Myocyte (in vitro differentiated cells): ENCODE data around the gene RSPH10B2. TPM values are rescaled to one million over a fixed set of nuclear protein-coding genes. Genes with fewer than 3 reads are reported as not detected.
"Not testable (repeated sequence)": the region's sequence is repeated elsewhere in the genome, so short reads cannot be mapped to it uniquely, and the experiment has no call there.

ENCODE experiments used
- DNase-seq: peaks from one replicate; pipeline ENCODE4 v3.0.0-alpha.2; 2012; ENCODE audit warnings: low read depth
- total RNA-seq: library from RNA; depleted of rRNA; stranded (reverse); fragments of >200 nt; gene quantifications from 2 replicates; pipeline ENCODE4 v1.2.3, GENCODE V29; 2014

Gene RSPH10B2
- total RNA-seq, 1 donor from 2014 or later, result 0.29 TPM

DNA sequence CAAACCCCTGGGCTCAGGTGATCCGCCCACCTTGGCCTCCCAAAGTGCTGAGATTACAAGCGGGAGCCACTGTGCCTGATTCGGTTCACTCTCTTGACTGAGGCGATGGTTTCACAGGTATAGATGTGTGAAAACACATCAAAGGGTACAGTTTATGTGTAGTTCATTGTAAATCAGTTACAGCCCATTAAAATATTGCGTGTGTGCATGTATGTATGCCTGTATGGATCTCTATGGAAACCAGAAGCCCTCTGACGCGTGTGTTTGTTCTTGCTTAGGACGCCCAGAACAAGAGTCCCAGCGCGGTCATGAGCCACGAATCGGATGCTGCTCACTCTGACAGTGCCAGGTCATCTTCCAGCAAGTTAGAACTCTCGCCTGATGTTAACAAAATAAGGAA lies 35.5 kb downstream of the RSPH10B2 start:
- DNase-seq, result not testable (repeated sequence)

DNA sequence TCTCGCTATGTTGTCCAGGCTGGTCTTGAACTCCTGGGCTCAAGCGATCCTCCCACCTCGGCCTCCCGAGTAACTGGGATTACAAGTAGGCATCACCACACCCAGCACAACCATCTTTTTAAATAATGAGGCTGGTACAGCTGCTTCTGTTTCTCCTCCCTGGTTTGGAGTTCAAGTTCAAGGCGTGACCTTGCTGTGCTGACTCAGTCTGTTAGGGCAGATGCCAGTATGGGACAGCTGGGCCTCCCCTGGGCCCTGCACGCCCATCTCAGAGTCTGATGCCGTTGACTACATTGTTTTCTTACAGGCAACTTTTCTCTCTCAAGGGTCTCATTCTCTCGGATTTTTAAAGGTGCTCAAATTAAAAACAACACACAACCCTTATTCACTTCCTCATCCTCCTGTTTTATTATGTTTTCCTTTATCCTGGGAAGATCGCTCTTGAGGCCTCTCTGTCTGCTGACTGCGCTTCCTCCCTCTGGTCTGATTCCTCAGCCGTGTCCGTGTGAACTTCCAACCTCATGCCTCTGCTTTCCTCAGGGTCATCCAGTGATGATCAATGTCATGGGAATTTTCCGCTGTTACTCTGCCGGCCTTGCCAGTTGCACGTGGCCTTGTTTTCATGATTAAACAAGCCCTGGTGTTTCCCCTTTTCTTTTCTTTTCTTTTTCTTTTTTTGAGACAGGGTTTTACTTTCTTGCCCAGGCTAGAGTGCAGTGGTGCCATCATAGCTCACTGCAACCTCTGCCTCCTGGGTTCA lies 38.4 kb downstream of the RSPH10B2 start:
- peak; percentile 47 for DNase-seq

DNA sequence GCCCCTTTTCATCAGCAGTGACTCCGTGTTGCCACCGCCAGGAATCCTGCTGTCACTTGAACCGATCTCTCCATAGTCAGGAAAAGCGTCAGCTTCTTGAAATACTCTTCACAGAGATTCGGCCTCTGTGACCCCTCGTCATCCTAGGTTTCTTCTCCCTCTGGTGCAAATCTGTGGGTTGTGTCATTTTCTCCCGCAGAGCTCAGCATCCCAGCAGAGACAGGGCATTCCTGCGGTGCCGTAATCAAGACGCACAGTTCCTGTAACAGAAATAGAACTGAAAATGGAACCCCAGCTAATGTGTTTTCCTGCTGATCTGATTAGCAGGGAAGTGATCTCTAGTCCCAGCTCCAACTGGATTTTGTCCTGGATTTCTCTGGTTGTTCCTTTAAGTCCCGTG lies 40.4 kb downstream of the RSPH10B2 start:
- DNase-seq, result not testable (repeated sequence)

DNA sequence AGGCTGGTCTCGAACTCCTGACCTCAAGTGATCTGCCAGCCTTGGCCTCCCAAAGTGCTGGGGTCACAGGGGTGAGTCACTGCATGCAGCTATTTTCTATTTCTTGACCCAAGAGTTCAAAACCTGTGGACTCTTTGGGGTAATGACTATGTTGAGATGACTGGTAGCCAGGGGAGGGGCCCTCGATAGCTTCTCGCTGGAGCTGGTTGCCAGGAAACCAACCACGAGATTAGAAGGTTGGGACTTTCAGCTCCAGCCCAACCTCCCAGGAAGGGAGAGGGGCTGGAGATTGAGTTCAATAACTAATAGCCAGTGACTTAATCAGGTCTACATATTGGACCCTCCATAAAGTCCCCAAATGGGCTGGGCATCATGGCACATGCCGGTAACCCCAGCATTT lies 43.3 kb downstream of the RSPH10B2 start:
- DNase-seq, result peak; percentile 16

DNA sequence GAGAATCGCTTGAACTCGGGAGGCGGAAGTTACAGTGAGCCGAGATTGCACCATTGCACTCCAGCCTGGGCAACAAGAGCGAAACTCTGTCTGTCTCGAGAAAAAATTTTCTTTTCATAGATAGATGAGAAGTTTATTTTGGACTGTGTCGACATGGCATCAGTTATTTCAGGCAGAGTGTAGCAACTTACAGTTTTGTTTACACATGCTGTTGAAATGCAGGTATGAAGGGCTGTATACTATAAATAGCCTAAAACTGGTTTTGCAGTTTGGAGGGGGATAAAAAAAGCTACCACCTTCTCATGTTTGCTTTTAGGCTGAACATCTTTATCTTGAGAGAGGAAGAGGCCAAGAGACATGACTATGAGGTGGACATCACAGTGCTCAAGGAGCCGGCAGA lies 44.1 kb downstream of the RSPH10B2 start:
- DNase-seq, result not testable (repeated sequence)

DNA sequence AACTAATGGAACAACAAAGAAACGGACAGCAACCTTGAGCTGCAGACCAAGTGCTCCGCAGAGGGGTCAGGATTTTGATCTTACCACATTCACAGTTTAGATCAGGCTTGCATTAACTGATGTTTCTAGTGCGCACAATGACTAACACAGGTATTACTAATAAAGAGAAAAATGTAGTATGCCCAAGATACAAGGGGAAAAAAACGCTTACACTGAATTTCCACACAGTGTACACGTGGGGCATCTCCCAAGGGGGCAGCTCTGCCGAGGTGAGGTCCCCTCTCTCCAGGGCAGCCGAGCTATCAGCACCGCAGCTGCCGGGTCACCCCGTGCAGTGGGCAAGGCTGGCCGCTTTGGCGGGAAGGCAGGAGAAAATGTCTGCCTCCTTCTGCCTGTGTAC lies 46.0 kb downstream of the RSPH10B2 start:
- DNase-seq, result not testable (repeated sequence)

DNA sequence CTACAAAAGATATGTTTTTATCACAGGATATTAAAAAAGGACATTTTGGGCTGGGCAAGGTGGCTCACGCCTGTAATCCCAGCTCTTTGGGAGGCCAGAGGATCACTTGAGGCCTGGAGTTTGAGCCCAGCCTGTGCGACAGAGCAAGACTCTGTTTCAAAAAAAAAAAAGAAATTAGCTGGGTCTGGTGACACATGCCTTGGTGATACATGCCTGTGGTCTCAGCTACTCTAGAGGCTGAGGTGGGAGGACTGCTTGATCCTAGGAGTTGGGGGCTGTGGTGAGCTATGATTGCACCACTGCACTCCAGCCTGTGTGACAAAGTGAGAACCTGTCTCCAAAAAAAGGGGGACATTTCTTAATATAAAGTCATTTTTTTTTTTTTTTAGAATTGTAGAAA lies 46.4 kb downstream of the RSPH10B2 start:
- not testable (repeated sequence) for DNase-seq

DNA sequence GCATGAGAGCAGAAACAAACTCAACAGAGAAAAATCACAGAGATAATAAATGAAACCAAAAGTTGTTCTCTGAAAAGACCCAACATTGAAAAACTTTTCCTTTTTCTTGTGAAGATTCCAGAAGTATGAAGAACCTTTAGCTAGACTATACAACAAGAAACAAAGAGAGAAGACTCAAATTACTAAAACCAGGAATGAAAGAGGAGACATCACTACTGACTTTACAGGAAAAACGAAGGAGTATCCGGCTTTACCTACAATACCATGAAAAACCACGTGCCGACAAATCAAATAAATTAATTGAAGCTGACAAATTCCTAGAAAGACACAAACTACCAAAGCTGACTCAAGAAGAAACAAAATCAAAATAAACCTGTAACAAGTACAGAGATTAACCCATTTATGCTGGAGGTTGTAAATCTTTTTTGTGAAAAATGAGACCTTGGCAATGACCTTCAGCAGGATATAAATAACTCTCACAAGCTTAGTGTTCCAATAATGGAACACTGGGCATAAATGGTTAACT lies 53.6 kb downstream of the RSPH10B2 start:
- DNase-seq, result not testable (repeated sequence)

DNA sequence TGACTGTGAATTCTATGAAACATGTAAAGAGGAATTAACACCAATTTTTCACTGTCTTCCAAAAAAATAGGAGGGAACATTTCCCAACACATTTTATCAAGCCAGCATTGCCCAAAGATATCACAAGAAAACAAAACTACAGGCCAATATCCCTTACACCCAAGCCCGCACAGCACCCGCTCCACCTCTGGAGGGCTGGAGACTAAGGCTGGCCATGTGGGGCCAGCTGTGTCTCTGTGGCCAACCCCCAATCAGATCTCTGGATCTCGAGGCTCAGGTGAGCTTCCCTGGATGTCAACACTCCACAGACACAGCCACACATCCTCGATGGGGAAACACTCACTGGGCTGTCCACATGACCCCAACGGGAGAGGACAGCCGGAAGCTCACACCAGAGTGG lies 54.1 kb downstream of the RSPH10B2 start:
- not testable (repeated sequence) for DNase-seq

DNA sequence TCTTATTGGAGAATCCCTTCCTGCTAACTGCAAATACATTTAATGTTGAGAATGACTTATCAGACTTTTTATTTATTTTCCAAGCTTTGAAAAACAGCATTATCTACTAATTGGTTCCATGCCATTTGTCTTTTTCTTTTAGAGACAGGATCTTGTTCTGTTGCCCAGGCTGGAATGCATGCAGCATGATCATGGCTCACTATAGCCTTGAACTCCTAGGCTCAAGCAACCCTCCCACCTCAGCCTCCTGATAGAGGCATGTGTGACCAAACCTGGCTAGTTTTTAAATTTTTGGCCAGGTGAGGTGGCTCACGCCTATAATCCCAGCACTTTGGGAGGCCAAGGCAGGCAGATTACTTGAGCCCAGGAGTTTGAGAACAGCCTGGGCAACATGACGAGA lies 59.1 kb downstream of the RSPH10B2 start:
- not testable (repeated sequence) for DNase-seq

DNA sequence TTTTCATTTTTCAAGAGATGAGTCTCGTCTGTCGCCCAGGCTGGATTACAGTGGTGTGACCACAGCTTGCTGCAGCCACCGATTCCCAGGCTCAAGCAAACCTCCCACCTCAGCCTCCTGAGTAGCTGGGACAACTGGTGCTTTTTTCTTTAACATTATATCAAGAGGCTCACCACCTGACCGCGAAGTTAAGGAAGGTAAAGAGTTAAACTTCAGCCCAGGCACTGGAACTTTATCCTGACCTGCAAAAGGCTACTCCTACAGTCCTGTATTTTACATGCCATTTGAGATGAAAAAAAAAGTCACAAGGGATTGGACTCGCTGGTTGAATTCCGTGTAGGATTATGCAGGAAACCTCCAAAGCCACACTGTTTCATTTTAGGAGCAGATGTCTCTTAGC lies 61.6 kb downstream of the RSPH10B2 start:
- DNase-seq, result peak; percentile 49

DNA sequence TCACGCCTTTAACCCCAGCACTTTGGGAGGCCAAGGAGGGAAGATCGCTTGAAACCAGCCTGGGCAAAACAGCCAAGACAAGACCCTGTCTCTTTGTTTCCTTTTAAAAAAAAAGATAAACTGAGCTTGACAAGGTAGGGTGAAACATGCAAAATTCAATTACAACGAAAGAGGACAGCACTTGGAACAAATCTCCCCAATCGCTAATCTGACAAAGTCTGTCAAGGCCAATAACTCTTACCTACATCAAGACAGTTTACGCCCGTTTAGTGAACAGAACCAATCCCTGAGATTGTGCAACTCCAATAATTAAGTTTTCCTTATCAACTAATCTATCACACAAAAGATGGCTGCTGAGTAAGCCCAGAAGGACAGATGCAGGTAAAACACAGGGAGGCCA lies 67.7 kb downstream of the RSPH10B2 start:
- not testable (repeated sequence) for DNase-seq

DNA sequence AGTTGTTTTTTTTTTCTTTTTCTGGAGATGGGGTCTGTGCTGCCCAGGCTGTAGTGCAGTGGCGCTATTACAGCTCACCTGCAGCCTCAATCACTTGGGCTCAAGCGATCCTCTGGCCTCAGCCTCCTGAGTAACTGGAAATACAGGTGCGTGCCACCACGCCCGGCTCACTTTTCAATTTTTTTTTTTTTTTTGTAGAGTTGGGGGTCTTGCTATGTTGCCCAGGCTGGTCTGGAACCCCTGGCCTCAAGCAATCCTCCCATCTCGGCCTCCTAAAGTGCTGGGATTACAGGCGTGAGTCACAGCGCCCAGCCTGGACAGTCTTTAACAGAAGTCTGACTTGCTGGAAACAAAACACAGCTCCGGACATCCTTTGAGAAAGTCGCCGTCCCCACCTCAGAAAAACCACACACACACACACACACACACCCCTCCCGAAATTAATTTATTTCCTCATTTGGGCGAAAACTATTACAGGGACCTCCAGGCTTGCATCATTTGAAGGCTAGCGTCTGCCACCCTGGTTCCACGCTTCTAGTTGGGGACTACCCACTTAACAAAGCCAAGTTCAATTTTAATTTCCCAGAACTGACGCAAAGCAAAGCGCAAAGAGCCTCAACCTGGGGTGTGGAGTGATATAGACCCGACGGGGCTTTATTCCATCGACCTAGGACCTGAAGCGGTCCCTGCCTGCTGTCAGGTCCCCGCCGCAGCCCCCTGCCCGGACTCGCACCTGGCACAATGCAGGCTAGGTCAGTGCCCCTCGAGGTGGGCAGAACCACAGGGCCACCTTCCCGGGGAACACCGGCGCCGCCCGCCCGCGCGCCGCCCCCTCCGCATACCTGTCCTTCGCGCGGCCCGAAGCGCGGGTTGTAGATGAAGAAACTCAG lies 71.6 kb downstream of the RSPH10B2 start:
- not testable (repeated sequence) for DNase-seq

DNA sequence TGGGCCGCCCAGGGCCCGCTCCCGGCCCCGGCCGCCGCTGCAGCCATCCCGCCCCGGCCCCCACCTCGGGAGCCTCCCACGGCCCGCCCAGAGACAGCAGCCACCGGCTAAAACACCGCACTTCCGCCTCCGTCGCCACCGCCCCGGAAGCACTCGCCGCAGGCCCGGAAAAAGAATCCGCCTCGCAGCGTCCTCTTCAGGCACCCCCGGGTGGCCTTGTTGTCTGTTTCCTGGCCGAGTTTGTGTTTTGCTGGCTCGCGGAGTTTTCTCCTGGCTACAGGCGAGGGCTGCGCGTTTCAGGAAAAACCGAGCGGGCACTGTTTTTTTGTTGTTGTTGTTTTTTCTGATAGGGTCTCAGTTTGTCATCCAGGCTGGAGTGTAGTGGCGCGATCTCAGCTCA lies 72.2 kb downstream of the RSPH10B2 start, which contains the start of gene CCZ1B:
TSS of gene CCZ1B (minus strand) at position 125 of the 400 bp plus-strand sequence. CDS start at position 47, 78 bp downstream.
- DNase-seq, result peak; percentile 85

DNA sequence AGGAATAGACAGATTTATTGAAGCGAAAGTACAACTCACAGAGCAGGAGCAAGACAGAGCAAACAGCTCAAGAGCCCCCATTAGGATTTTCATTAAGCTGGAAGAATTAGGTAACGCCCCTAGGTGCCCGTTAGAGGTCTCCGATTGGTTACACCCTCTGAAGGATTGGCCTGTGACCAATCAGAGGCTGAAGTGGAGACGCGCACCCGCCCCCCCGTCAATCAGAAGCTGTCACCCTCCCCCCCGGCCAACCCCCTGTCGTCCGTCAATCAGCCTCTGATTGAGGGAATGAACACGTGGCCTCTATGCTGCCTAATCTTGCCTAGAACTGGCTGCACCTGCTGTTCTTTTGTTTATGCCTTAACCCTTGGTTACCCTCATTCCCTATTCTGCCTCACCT lies 73.3 kb downstream of the RSPH10B2 start:
- DNase-seq, result peak; percentile 53

DNA sequence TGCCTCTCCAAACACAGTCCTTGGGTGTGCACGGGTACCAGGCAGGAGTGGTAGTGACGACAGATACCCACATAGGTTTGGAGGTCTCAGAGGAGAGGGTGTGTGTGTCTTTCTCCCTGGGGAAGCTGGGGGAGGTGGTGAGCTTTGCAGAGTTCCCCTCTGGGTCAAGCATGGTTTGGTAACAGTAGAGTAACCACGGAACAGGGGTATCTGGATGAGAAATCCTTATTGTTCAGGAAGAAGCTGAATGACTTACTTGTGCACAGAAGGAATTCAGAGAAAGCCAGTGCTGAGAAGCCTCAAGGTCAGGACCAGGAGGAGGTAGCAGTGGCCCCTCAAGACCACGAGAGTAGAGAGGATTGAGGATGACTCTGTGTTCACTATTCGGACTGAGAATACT lies 75.7 kb downstream of the RSPH10B2 start:
- not testable (repeated sequence) for DNase-seq

DNA sequence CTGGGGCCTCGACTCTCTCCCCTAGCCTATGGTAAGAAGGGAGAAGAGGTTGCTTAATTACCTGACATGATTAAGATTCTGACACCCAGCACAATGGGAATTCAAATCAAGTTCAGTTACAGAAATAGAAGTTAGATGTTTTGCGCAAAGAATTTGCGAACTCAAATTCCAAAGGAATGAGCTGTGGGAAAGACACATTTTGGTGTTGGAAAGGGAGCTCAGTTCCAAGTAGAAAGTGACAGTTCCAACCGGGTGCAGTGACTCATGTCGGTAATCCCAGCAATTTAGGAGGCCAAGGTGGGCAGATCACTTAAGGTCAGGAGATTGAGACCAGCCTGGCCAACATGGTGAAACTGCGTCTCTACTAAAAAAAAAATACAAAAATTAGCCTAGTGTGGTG lies 76.1 kb downstream of the RSPH10B2 start:
- peak; percentile 45 for DNase-seq

DNA sequence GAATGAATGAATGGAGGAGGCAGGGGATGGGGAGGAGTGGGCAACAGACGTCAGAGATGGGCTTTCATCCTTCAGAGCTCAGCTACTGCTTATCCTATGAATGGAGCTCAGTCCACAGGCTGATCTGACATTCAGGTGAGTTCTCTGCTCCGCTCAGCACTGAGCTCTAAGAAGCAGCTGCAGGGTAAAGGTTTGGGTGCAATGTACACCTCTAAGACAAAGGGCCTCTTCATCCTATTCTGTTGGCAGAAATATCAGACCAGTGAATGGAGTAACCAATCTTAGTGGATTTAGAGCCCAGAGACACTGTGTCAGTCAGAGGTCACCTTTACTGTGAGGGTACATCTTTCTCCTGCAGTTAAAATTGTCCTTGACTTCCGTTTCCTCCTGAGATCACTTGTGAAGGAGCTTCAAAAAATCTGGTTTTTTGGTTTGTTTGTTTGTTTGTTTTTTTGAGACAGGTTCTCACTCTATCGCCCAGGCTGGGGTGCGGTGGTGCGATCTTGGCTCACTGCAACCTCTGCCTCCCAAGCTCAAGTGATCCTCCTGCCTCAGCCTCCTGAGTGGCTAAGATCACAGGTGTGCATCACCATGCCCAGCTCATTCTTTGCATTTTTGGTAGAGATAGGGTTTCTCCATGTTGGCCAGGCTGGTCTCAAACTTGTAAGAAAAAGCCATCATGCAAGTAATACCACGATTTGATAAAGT lies 77.3 kb downstream of the RSPH10B2 start:
- no peak for DNase-seq

DNA sequence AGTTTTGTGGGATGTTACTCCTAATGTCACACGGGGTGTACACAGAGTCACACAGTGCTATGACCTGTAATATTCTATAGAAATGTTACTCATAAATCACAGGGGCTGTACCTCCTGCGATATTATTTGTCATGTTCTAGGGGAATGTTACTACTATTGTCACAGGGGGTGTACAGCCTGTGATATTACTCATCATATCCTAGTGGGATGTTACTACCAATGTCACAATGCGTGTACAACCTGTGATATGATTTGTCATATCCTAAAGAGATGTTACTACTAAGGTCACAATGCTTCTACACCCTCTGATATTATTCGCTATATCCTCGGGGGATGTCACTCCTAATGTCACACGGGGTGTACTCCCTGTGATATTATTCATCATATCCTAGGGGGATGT lies 79.7 kb downstream of the RSPH10B2 start:
- no peak for DNase-seq

DNA sequence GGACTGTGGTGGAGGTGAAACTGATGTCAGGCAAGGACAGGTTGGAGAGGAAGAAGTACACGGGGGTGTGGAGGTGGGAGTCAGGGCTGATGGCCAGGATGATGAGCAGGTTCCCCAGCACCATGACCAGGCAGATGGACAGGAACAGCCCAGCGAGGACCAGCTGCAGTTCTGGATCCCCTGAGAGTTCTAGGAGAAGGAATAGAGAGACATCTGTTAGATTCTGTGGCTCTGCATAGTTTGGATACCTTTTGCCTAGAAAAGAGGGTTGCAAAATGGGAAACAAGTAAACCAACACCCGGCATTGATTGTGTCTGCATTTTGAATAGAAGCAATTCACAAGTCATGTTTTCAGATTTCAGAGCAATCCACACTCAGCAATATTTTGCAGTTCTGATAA lies 81.6 kb downstream of the RSPH10B2 start:
- peak; percentile 91 for DNase-seq

DNA sequence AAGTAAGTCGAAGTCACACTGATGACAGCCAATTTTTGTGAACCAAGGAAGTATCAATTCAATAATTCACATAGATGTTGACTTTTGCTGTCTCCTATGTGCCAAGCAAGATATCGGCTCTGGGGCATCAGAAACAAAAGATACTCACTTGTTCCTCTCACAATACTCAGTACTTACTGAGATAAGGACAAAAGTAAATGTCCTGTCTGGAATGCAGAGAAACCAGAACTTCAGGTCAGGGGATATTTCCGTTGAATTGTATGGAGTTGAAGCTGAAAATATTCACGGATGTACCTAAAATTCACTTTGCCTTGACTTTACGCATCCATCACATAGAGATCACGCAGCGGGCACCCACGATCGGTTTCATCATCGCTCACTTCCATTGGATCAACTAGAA lies 83.2 kb downstream of the RSPH10B2 start:
- DNase-seq, result not testable (repeated sequence)
